Esophagus squamous epithelium (tissue), 5 donors: ENCODE measurements around the gene CBR3. TPM values are rescaled to one million over a fixed set of nuclear protein-coding genes. Genes with fewer than 3 reads are reported as not detected.

ENCODE experiments used
- DNase-seq: peaks from one replicate; lab custom pipeline; 2025; lab: John Stamatoyannopoulos, UW
- H3K27ac ChIP-seq, 4 donors: fragments of 200-600 bp; sonication (generic); one replicate each; pipeline ENCODE4 v1.5.1; 2016 to 2019; ENCODE audit warnings: mild to moderate bottlenecking in 1 of 4
- H3K27me3 ChIP-seq, 4 donors: fragments of 200-600 bp; sonication (generic); 1 replicate in 3 of 4; 2 replicates in 1 of 4; pipeline versions ENCODE4 v1.5.1 to v1.6.0; 2017 to 2021; ENCODE audit warnings: antibody characterized with exemption in 1 of 4
- H3K36me3 ChIP-seq, 3 donors: fragments of 200-600 bp; sonication (generic); one replicate each; pipeline ENCODE4 v1.5.1; 2016 to 2019
- H3K4me1 ChIP-seq, 3 donors: fragments of 200-600 bp; sonication (generic); one replicate each; pipeline ENCODE4 v1.5.1; 2017 to 2019
- H3K4me3 ChIP-seq, 4 donors: fragments of 200-600 bp; sonication (generic); 1 replicate in 3 of 4; 2 replicates in 1 of 4; pipeline ENCODE4 v1.5.1; 2016 to 2019; ENCODE audit warnings: mild to moderate bottlenecking in 2 of 4, moderate library complexity in 1 of 4
- H3K9me3 ChIP-seq, 3 donors: fragments of 200-600 bp; sonication (generic); one replicate each; pipeline ENCODE4 v1.5.1; 2016 to 2019
- POLR2A ChIP-seq, 4 donors: fragments of 450-650 bp; IDR thresholded peaks; one replicate each; pipeline ENCODE4 v1.6.1; 2017; ENCODE audit warnings: antibody characterized with exemption in 4 of 4, mild to moderate bottlenecking in 4 of 4, moderate library complexity in 3 of 4
- WGBS, 2 donors: methylation state at CpG; one replicate each; pipeline ENCODE4 v1.1.5; 2018; 5-methylcytosine and 5-hydroxymethylcytosine counted together
- intact Hi-C: fragments of 100-400 bp; cut with DNase I; formaldehyde crosslinking; loops from one replicate; pipeline ENCODE4 v1.15.0; 2022
- total RNA-seq, 4 donors: library from RNA; depleted of rRNA; stranded (reverse); fragments of >200 nt; gene quantifications; one replicate each; pipeline ENCODE4 v1.1.0, GENCODE V29; 2016
- TF ChIP-seq, protein P1 (sequence below), 6 experiments: fragments of 450-650 bp in 4 of 6; fragments of 200-600 bp in 2 of 6; sonication (generic) in 2 of 6; IDR thresholded peaks; one replicate each; pipeline ENCODE4 v1.5.1; 2016 to 2019; ENCODE audit warnings: antibody characterized with exemption in 6 of 6, mild to moderate bottlenecking in 4 of 6, moderate library complexity in 4 of 6
- donor health status: DM: yes; HTN: yes; CAD: no.

The CBR3 gene
- total RNA-seq, 4 donors from 2014 or later, result 67.3 to 158 (median 122) TPM

DNA sequence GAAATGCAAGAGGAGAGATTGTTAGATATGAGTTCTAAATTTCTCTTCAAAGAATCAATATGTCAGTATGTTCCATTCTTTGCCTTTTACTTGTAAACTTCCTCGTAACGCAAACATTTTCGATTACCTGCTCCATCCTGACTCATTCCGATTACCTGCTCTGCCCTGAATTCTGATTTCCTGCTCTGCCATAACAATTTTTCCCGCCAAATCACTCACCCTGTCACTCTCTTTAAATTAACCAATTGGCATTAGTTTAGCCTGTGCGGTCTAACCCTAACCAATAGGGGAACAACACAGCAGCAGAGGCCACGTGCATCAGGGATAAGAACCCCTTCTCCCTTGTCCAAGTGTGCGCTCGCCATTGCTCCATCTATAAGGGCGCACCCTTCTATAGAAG is 25.0 kb upstream of the CBR3 start:
- 93% methylated on average over 10 of the region's 10 CpGs for WGBS, 2 donors

DNA sequence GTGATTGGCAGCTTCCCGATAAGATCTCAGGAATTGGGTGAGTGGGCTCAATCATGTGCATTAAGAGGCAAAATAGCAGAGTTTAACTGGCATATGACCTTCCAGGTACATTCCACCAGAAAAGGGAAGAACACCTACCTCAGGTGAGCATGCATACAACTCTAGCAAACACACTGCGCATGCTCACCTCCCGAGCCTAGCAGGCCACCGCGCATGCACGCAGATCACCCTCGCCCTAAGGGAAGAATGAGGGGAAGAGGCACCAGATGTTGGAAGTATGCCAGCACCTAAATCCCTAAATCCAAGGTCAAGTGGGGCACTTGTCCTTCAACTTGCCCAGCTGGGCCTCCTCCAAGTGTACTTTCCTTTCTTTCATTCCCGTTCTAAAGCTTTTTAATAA is 23.6 kb upstream of the CBR3 start:
- Histone ChIP-seq H3K4me1 (peaks cover 5 to 35% (median 17%) of the 10 kb centered on the region in 3 donors), H3K27ac (no peak overlapping the region), H3K4me3 (no peak overlapping the region), H3K27me3 (no peaks in the 10 kb centered on the region), H3K9me3 (no peaks in the 10 kb centered on the region), H3K36me3 (no peaks in the 10 kb centered on the region)
- WGBS, 2 donors, result 71 to 76% methylated on average over 8 of the region's 8 CpGs
- no peak for DNase-seq
- intact Hi-C loops, result loop anchor here (10.0 kb wide), 1 partner anchor 56 kb away; no protein-coding TSS in a partner anchor
- no peak for TF ChIP-seq POLR2A (IDR thresholded peaks at IDR 0.05)
- TF ChIP-seq, protein P1, sequence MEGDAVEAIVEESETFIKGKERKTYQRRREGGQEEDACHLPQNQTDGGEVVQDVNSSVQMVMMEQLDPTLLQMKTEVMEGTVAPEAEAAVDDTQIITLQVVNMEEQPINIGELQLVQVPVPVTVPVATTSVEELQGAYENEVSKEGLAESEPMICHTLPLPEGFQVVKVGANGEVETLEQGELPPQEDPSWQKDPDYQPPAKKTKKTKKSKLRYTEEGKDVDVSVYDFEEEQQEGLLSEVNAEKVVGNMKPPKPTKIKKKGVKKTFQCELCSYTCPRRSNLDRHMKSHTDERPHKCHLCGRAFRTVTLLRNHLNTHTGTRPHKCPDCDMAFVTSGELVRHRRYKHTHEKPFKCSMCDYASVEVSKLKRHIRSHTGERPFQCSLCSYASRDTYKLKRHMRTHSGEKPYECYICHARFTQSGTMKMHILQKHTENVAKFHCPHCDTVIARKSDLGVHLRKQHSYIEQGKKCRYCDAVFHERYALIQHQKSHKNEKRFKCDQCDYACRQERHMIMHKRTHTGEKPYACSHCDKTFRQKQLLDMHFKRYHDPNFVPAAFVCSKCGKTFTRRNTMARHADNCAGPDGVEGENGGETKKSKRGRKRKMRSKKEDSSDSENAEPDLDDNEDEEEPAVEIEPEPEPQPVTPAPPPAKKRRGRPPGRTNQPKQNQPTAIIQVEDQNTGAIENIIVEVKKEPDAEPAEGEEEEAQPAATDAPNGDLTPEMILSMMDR (IDR thresholded peaks at IDR 0.05), result no peak

More for the DNA sequence above, 25.0 kb upstream of the CBR3 start:
- peaks cover 0 to 11% (median 0%) of the 10 kb centered on the region in 4 donors for H3K27me3 ChIP-seq
- no peak overlapping the region for H3K27ac ChIP-seq
- no peaks in the 10 kb centered on the region for H3K36me3 ChIP-seq
- H3K9me3 ChIP-seq, result no peaks in the 10 kb centered on the region
- H3K4me1 ChIP-seq, result peaks cover 5 to 37% (median 17%) of the 10 kb centered on the region in 3 donors
- intact Hi-C loops, result loop anchor here (10.0 kb wide), 1 partner anchor 55 kb away; no protein-coding TSS in a partner anchor
- TF ChIP-seq, protein P1 (IDR thresholded peaks at IDR 0.05), result no peak
- no peak for TF ChIP-seq POLR2A (IDR thresholded peaks at IDR 0.05)
- no peak overlapping the region for H3K4me3 ChIP-seq
- no peak for DNase-seq

DNA sequence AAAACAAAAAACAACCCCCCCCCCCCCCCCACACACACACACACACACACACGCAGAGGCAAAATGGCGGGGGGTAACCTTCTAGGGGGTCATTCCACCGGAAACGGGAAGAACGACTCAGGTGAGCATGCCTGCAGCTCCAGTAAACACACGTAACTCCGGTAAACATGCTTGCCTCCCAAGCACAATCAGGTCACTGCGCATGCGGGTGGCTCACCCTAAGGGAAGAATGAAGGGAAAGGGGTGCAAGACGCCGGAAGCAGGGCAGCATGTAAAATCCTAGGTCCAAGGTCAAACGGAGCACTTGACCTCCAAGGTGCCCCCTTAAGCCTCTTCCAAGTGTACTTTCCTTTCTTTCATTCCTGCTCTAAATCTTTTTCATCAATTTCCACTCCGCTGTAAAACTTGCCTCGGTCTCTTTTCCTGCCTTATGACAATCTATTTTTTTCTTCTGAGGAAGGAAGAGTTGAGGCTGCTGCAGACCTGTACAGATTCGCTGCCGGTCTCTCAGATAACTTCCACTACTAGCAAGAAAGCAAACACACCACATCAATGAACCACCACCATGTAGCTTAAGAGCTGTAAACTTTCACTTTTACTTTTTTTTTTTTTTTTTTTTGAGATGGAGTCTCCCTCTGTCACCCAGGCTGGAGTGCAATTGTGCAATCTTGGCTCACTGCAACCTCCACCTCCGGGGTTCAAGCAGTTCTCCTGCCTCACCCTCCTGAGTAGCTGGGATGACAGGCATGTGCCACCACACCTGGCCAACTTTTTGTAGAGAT is 21.0 kb upstream of the CBR3 start:
- Histone ChIP-seq H3K4me3 (peak overlapping the region; percentile 4 to 49 (median 40)), H3K9me3 (peaks cover 0 to 3% (median 0%) of the 10 kb centered on the region in 3 donors), H3K27ac (peak overlapping the region; percentile 49 to 82 (median 78)), H3K27me3 (no peaks in the 10 kb centered on the region), H3K4me1 (peaks cover 5 to 50% (median 22%) of the 10 kb centered on the region in 3 donors), H3K36me3 (no peaks in the 10 kb centered on the region)
- TF ChIP-seq POLR2A (IDR thresholded peaks at IDR 0.05), result no peak
- intact Hi-C loops, result loop anchor here (10.0 kb wide), 1 partner anchor 59 kb away; no protein-coding TSS in a partner anchor
- no peak for DNase-seq
- 27 to 62% methylated on average over 15 to 16 of the region's 17 CpGs for WGBS, 2 donors

DNA sequence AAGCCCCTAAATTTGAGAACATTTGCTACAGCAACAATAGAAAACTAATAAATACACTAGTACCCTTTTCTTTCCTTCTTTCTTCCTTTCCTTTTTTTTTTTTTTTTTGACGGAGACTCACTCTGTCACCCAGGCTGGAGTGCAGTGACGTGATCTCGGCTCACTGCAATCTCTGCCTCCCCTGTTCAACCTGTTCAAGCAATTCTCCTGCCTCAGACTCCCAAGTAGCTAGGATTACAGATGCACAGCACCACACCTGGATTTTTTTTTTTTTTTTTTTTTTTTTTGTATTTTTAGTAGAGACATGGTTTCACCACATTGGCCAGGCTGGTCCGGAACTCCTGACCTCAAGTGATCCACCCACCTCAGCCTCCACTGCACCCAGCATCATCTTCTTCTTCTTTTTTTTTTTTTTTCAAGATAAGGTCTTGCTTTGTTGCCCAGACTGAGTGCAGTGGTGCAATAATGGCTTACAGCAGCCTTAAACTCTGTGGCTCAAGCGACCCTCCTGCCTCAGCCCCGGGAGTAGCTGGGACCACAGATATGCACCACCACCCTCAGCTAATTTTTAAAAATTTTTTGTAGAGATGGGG is 19.6 kb upstream of the CBR3 start:
- peak overlapping the region in 3 of 4 donors; percentile 76 to 82 (median 81) for H3K27ac ChIP-seq
- TF ChIP-seq, protein P1 (IDR thresholded peaks at IDR 0.05), result no peak
- no peak for TF ChIP-seq POLR2A (IDR thresholded peaks at IDR 0.05)
- H3K36me3 ChIP-seq, result no peaks in the 10 kb centered on the region
- H3K4me1 ChIP-seq, result peaks cover 5 to 53% (median 22%) of the 10 kb centered on the region in 3 donors
- no peak for DNase-seq
- no peak overlapping the region for H3K4me3 ChIP-seq
- no peaks in the 10 kb centered on the region for H3K27me3 ChIP-seq
- intact Hi-C loops, result loop anchor here (10.0 kb wide), 1 partner anchor 60 kb away; no protein-coding TSS in a partner anchor
- 82 to 84% methylated on average over 6 of the region's 6 CpGs for WGBS, 2 donors
- H3K9me3 ChIP-seq, result peaks cover 0 to 3% (median 0%) of the 10 kb centered on the region in 3 donors

DNA sequence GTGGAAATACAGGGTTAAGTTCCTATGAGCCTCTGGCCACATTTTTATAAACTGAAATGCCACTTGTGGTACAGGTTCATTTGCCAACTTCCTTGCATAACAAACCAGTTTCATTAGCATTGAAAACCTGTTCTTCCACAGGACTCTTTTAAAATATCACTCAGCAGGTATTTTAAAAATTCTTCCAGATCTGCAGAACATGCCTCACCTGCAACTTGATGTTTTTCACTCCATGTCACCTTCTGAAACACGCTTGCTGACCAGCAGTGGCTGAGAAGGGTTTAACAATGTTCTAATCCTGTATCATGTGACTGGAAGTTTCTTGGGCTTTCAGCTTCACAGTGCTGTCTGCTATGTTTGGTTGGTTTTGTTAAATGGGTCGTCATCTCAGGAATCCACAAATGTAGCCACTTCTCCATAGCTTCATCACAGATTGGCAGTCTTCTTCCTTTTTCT is 17.6 kb upstream of the CBR3 start:
- Histone ChIP-seq H3K4me1 (peaks cover 5 to 51% (median 22%) of the 10 kb centered on the region in 3 donors), H3K9me3 (peaks cover 0 to 3% (median 0%) of the 10 kb centered on the region in 3 donors), H3K27ac (peak overlapping the region in 3 of 4 donors; percentile 28 to 71 (median 59)), H3K4me3 (no peak overlapping the region), H3K27me3 (no peaks in the 10 kb centered on the region), H3K36me3 (no peaks in the 10 kb centered on the region)
- intact Hi-C loops, result loop anchor here (10.0 kb wide), 1 partner anchor 63 kb away; no protein-coding TSS in a partner anchor
- WGBS, 2 donors, result 26 to 34% methylated on average over 2 of the region's 2 CpGs
- no peak for DNase-seq
- TF ChIP-seq, protein P1 (IDR thresholded peaks at IDR 0.05), result no peak
- TF ChIP-seq POLR2A (IDR thresholded peaks at IDR 0.05), result no peak
